Brain microvascular endothelial cell (primary cell): ENCODE measurements around the gene EP400.

Experiments used
- DNase-seq: peaks from one replicate; pipeline ENCODE4 v3.0.0-alpha.2; 2020
- H3K27ac ChIP-seq: fragments of 250-450 bp; sonication (Bioruptor Pico); 2 replicates; pipeline ENCODE4 v1.5.1; 2020; ENCODE audit warnings: mild to moderate bottlenecking, moderate library complexity
- H3K27me3 ChIP-seq: fragments of 250-450 bp; sonication (Bioruptor Pico); replicated peaks from 2 replicates; pipeline ENCODE4 v1.5.1; 2020; ENCODE audit warnings: mild to moderate bottlenecking
- H3K36me3 ChIP-seq: fragments of 250-450 bp; sonication (Bioruptor Pico); replicated peaks from 2 replicates; pipeline ENCODE4 v1.5.1; 2020; ENCODE audit warnings: mild to moderate bottlenecking
- H3K4me3 ChIP-seq: 2 replicates; pipeline ENCODE4 v1.5.1; 2011; ENCODE audit warnings: low read depth, mild to moderate bottlenecking, control low read depth, low read length, moderate library complexity
- in situ Hi-C: cut with HindIII; loops from 2 replicates; pipeline ENCODE4 v1.10.0; 2017; ENCODE audit warnings: low sequenced_read_pairs, low pct_ligation_motif_present
- TF ChIP-seq, protein P1 (sequence below): IDR thresholded peaks from 2 replicates; pipeline ENCODE4 v1.5.1; 2011; ENCODE audit warnings: low read depth, mild to moderate bottlenecking, moderate library complexity, low read length, control low read depth, inconsistent platforms; ENCODE audit errors: missing control alignments

EP400 gene

DNA sequence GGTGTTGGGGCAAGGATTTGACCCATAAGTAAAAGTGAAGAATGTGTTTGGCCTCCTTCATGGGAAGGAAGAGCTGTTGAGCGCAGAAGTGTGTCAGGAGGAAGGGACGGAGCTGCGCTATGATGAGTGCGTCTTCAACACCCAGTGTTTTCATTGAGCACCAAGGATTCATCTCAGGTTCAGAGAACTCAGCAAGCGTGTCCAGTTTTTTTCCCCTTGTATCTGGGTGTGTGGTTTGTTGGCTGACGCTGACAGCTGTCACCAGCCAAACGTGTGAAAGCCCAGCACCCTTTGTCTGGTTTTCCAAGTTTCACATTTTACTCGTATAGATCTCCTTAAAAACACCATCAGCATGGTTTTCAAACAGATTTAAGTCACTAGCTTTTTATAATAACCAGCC lies 12.3 kb downstream of the EP400 start:
- H3K36me3 ChIP-seq = peaks cover 5% of the 10 kb centered on the region
- no peak overlapping the region for H3K27ac ChIP-seq

DNA sequence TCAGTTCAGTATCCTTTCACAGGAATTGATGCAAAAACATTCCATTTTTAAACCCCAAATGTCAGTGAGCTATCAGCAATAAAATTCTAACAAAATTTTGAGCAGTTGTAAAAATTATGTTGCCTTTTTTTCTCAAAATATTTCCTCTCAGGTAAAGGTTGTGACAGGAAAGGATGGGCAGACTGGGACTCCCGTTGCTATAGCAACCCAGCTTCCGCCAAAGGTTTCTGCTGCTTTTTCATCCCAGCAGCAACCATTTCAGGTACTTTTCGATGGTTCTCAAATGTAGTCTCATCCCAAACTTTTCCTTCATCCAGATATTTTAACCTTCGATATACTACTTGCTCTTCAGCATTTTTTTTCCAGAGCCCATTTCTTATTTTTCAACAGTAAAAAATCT lies 13.6 kb downstream of the EP400 start:
- no peak for DNase-seq
- Histone ChIP-seq H3K27me3 (no peaks in the 10 kb centered on the region), H3K27ac (no peak overlapping the region), H3K4me3 (no peak overlapping the region), H3K36me3 (peaks cover 5% of the 10 kb centered on the region)
- TF ChIP-seq, protein P1, sequence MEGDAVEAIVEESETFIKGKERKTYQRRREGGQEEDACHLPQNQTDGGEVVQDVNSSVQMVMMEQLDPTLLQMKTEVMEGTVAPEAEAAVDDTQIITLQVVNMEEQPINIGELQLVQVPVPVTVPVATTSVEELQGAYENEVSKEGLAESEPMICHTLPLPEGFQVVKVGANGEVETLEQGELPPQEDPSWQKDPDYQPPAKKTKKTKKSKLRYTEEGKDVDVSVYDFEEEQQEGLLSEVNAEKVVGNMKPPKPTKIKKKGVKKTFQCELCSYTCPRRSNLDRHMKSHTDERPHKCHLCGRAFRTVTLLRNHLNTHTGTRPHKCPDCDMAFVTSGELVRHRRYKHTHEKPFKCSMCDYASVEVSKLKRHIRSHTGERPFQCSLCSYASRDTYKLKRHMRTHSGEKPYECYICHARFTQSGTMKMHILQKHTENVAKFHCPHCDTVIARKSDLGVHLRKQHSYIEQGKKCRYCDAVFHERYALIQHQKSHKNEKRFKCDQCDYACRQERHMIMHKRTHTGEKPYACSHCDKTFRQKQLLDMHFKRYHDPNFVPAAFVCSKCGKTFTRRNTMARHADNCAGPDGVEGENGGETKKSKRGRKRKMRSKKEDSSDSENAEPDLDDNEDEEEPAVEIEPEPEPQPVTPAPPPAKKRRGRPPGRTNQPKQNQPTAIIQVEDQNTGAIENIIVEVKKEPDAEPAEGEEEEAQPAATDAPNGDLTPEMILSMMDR = no peak
- in situ Hi-C loops = no loop called here

More for the DNA sequence above, 12.3 kb downstream of the EP400 start:
- Histone ChIP-seq H3K27me3 (no peaks in the 10 kb centered on the region), H3K4me3 (no peak overlapping the region)
- in situ Hi-C loops = no loop called here
- TF ChIP-seq, protein P1 = no peak
- DNase-seq = no peak

DNA sequence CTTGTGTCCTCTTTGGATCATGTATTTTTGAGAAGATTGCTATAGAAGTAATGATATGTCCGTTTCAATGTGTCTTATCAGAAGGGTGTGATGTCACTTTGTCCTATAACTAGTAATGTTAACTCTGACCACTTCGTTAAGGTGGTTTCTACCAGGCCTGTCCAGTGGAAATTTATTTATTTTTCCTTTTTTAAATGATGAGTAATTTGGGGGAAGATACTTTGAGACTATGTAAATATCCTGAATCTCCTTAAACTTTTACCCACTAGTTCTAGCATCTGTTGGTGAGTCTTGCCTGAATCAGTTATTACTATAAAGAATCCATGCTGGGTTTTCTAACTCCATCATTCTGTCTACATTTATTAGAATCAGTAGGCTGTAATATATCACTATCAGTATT lies 15.3 kb downstream of the EP400 start:
- in situ Hi-C loops = no loop called here
- Histone ChIP-seq H3K27ac (no peak overlapping the region), H3K4me3 (no peak overlapping the region), H3K27me3 (no peaks in the 10 kb centered on the region), H3K36me3 (peaks cover 5% of the 10 kb centered on the region)
- no peak for DNase-seq
- TF ChIP-seq, protein P1 = no peak

DNA sequence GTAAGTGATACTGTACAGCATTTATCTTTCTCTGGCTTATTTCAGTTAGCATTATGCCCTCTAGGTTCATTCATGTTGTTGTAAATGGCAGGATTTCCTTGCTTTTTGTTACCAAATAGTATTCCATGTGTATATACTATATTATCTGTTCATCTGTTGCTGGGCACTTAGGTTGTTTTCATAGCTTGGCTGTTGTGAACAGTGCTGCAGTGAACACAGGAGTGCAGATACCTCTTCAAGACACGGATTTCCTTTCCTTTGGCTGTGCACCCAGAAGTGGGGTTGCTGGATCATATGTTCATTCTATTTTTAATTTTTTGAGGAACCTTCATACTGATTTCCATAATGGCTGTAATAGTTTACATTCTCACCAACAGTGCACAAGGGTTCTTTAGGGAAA lies 21.5 kb downstream of the EP400 start:
- in situ Hi-C loops = no loop called here
- H3K36me3 ChIP-seq = no peaks in the 10 kb centered on the region
- no peak overlapping the region for H3K27ac ChIP-seq
- no peak for DNase-seq
- TF ChIP-seq, protein P1 = no peak
- H3K27me3 ChIP-seq = no peaks in the 10 kb centered on the region
- H3K4me3 ChIP-seq = no peak overlapping the region

DNA sequence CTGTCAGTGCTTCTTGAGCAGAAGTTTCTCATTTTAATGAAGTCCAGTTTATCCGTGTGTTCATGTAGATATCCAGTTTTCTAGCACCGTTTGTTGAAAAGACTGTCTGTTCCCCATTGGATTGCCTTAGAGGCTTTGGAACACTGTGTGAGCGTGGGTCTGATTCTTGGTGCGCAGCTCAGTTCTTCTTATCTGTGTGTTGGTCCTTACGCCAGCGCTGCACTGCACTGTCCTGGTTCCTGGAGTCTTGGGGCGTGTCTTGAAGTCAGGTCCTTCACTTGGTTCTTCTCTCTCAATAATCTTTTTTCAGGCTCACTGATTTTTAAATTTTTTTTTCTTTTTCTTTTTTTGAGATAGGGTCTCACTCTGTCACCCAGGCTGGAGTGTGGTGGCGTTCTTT lies 25.5 kb downstream of the EP400 start:
- TF ChIP-seq, protein P1 = no peak
- no peaks in the 10 kb centered on the region for H3K27me3 ChIP-seq
- in situ Hi-C loops = no loop called here
- no peaks in the 10 kb centered on the region for H3K36me3 ChIP-seq
- H3K27ac ChIP-seq = no peak overlapping the region
- no peak overlapping the region for H3K4me3 ChIP-seq
- DNase-seq = no peak

DNA sequence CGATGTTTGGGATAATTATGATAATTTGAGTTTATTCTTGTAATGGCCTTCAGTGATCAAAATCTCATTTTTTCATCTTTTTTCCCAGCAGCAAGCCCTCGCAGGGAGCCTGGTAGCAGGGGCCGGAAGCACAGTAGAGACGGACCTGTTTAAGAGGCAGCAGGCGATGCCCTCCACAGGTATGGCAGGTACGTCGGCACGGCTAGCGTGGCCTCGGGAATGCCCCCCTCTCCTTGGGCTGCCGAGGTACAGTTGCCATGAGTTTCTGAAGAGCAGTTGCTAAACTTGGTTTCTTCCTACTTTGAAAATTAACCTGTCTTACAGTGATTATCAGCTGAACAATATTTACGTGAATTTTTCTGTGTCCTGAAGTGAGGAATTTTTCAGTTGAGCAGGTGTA lies 29.9 kb downstream of the EP400 start:
- in situ Hi-C loops = loop anchor here (10.0 kb wide), 1 partner anchor 95 kb away; no protein-coding TSS in a partner anchor
- no peak for DNase-seq
- Histone ChIP-seq H3K36me3 (peaks cover 11% of the 10 kb centered on the region), H3K27me3 (no peaks in the 10 kb centered on the region), H3K4me3 (no peak overlapping the region), H3K27ac (no peak overlapping the region)
- TF ChIP-seq, protein P1 = no peak
